Ovary (tissue), 3 donors: ENCODE results near the gene BABAM2.

Experiments used
- CTCF ChIP-seq, 3 donors: fragments of 450-650 bp in 2 of 3; fragments of 200-600 bp in 1 of 3; IDR thresholded peaks; one replicate each; pipeline versions ENCODE4 v1.5.1 to v1.8.0; 2016 to 2022; ENCODE audit warnings: antibody characterized with exemption in 3 of 3, mild to moderate bottlenecking in 1 of 3
- POLR2A ChIP-seq: fragments of 450-650 bp; IDR thresholded peaks from one replicate; pipeline ENCODE4 v1.6.1; 2017; ENCODE audit warnings: antibody characterized with exemption, mild to moderate bottlenecking, moderate library complexity
- donor health status: DM: no; HTN: no; CAD: no.

DNA sequence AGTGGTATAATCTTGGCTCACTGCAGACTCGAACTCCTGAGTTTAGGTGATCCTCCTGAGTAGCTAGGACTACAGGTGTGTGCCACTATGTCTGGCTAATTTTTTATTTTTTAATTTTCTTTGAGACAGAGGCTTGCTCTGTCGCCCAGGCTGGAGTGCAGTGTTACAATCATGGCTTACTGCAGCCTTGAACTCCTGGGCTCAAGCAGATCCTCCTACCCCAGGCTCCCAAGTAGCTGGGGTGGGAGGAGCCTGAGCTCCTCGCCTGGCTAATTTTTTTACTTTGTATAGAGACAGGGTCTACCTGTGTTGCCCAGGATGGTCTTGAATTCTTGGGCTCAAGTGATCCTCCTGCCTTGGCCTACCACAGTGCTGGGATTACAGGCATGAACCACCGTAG, 62.5 kb downstream of the BABAM2 start:
- TF ChIP-seq CTCF (IDR thresholded peaks at IDR 0.05): no peak
- no peak for TF ChIP-seq POLR2A
